SHP77 treated with DMSO at 0.1 percent for 48 hours (cell line): Measurements from ENCODE around the gene SOCS1.

Experiments used
- DNase-seq: peaks from one replicate; lab custom pipeline; 2025; lab: John Stamatoyannopoulos, UW

Gene SOCS1

GRCh38 chr16:11245222-11245737, 10.7 kb downstream of the SOCS1 start:
- no peak for DNase-seq

GRCh38 chr16:11242658-11243057, 13.3 kb downstream of the SOCS1 start:
- DNase-seq = no peak

- DNase-seq = no peak
These were observed 14.4 kb downstream of the SOCS1 start for GRCh38 chr16:11241480-11242204.

- DNase-seq = no peak
These were observed 15.1 kb downstream of the SOCS1 start for GRCh38 chr16:11240636-11241473.

- no peak for DNase-seq
These were observed 16.1 kb downstream of the SOCS1 start for GRCh38 chr16:11239644-11240632.

GRCh38 chr16:11238272-11239202, 17.5 kb downstream of the SOCS1 start:
- no peak for DNase-seq

- DNase-seq = no peak
These were observed 19.3 kb downstream of the SOCS1 start for GRCh38 chr16:11236461-11237254.

GRCh38 chr16:11235703-11235991, 20.4 kb downstream of the SOCS1 start:
- no peak for DNase-seq

- DNase-seq = no peak
These were observed 20.9 kb downstream of the SOCS1 start for GRCh38 chr16:11234884-11235702.

- no peak for DNase-seq
These were observed 22.2 kb downstream of the SOCS1 start for GRCh38 chr16:11233727-11234376.

GRCh38 chr16:11232852-11233726, 22.9 kb downstream of the SOCS1 start:
- no peak for DNase-seq

GRCh38 chr16:11232302-11232851, 23.6 kb downstream of the SOCS1 start:
- no peak for DNase-seq

- no peak for DNase-seq
These were observed 24.5 kb downstream of the SOCS1 start for GRCh38 chr16:11231367-11231970.

GRCh38 chr16:11229906-11230305, 26.1 kb downstream of the SOCS1 start:
- DNase-seq = no peak

GRCh38 chr16:11229432-11229831, 26.6 kb downstream of the SOCS1 start:
- DNase-seq = no peak

GRCh38 chr16:11225677-11226549, 30.1 kb downstream of the SOCS1 start:
- no peak for DNase-seq
